ENCODE data around the gene TSTD2. TPM values are rescaled to one million over a fixed set of nuclear protein-coding genes. Genes with fewer than 3 reads are reported as not detected.

TSTD2 gene
- polyA plus RNA-seq, 1 of the 3 experiments (the other 2 are of a cell fraction) = 11.5 TPM

DNA sequence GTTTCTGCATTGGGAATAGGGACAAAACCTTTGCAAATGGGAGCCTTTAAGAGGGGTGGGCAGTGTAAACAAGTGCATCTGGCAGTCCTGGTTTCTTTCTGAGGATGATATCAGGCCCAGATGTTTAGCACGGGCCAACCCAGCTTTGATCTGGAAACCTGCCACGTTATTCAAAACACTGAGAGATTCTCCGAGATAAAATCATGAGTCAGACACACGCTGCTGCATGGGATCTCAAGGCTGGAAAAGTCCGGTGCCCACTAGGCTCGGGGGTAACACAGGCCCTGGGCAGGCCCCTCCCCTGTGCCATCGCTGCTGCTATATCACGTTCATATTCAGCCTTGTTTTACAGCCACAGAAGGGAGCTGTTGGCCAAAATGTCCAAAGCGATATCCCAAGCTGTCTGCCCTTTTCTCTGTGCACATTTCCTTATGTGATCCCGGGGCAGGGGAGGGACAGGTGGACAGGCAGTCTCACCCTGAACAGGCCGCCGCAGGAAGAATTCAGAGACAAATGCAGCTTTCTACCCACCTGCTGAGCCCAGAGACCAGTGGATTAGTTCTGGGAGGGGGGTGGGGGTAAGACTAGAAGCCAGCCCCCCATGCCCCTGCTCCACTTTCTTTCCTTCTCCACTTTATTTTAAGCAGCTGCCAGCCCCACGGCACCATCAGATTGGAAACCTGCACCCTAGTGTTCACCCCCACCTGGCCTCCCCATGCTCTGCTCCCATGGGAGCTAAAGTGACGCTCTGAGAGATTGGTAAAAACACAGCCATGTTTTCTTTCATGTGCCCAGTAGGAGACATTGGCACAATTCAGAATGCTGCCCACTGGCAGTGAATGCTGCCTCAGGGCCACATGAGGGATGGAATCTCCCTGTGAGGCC, 68.6 kb downstream of the TSTD2 start (continued):
- TF ChIP-seq RXRA (IDR thresholded peaks at IDR 0.05; ENCODE audit: borderline replicate concordance, low read depth) (no peak), RFX5 (IDR thresholded peaks at IDR 0.05; ENCODE audit: low read length) (no peak), RAD21 (IDR thresholded peaks at IDR 0.05; ENCODE audit: low read length) (peak; percentile 57), FOXM1 (IDR thresholded peaks at IDR 0.05; ENCODE audit: low read depth) (no peak), MXI1 (IDR thresholded peaks at IDR 0.05; ENCODE audit: low read depth, low read length) (peak; percentile 84), NRF1 (IDR thresholded peaks at IDR 0.05; ENCODE audit: low read depth, low read length) (no peak)
- TF ChIP-seq, protein P1, sequence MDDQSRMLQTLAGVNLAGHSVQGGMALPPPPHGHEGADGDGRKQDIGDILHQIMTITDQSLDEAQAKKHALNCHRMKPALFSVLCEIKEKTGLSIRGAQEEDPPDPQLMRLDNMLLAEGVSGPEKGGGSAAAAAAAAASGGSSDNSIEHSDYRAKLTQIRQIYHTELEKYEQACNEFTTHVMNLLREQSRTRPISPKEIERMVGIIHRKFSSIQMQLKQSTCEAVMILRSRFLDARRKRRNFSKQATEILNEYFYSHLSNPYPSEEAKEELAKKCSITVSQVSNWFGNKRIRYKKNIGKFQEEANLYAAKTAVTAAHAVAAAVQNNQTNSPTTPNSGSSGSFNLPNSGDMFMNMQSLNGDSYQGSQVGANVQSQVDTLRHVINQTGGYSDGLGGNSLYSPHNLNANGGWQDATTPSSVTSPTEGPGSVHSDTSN (IDR thresholded peaks at IDR 0.05) = peak; percentile 54
- TF ChIP-seq, protein P2, sequence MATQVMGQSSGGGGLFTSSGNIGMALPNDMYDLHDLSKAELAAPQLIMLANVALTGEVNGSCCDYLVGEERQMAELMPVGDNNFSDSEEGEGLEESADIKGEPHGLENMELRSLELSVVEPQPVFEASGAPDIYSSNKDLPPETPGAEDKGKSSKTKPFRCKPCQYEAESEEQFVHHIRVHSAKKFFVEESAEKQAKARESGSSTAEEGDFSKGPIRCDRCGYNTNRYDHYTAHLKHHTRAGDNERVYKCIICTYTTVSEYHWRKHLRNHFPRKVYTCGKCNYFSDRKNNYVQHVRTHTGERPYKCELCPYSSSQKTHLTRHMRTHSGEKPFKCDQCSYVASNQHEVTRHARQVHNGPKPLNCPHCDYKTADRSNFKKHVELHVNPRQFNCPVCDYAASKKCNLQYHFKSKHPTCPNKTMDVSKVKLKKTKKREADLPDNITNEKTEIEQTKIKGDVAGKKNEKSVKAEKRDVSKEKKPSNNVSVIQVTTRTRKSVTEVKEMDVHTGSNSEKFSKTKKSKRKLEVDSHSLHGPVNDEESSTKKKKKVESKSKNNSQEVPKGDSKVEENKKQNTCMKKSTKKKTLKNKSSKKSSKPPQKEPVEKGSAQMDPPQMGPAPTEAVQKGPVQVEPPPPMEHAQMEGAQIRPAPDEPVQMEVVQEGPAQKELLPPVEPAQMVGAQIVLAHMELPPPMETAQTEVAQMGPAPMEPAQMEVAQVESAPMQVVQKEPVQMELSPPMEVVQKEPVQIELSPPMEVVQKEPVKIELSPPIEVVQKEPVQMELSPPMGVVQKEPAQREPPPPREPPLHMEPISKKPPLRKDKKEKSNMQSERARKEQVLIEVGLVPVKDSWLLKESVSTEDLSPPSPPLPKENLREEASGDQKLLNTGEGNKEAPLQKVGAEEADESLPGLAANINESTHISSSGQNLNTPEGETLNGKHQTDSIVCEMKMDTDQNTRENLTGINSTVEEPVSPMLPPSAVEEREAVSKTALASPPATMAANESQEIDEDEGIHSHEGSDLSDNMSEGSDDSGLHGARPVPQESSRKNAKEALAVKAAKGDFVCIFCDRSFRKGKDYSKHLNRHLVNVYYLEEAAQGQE (IDR thresholded peaks at IDR 0.05; ENCODE audit: low read depth, low read length) = no peak

DNA sequence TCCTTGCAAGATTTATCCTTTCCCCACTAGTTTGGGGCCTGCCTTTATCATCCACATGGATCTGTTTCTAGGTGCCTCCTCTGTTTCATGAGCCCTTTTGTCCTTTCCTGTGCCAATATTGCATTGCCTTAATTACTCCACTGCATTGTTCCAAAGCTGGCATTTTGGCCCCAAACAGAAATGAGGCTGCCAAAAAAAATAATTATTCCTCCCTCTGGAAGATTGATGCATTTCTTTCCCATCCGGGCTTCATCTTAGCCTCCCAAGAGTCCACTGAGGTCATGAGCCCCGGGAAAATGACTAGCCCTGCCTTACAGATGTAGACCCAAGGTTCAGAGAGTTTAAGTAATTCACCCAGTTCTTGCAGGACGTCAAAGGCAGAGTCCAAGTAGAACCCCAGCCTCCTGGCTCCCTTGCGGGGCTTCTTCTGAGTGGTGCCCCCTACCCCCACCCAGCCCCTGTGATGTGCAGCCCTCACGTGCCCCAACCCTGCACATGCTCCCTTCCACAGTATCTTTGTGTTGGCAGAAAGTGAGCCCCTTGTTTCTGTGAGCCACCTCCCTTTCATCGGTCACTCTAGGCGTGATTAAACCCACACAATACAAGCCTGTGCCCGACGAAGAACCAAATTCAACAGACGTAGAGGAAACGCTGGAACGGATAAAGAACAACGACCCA, 69.6 kb downstream of the TSTD2 start:
- no peaks in the 10 kb centered on the region for H4K20me1 ChIP-seq (ENCODE audit: insufficient read depth)
- H3K4me1 ChIP-seq (ENCODE audit: control insufficient read depth in 1 of 2, insufficient read depth in 2 of 2, low read depth in 1 of 2, low read length in 1 of 2) = peaks cover 0 to 82% of the 10 kb centered on the region in 2 experiments; a peak in 2 of 4 replicates
- no peaks in the 10 kb centered on the region for H3K27me3 ChIP-seq (ENCODE audit: insufficient read depth)
- TF ChIP-seq EP300 (IDR thresholded peaks at IDR 0.05; ENCODE audit: borderline replicate concordance in 1 of 2, low read depth in 1 of 2, low read length in 1 of 2) (peak in 1 of 2 experiments; percentile 55; a peak in 2 of 4 replicates), GABPA (IDR thresholded peaks at IDR 0.05; ENCODE audit: low read depth) (no peak), MXI1 (IDR thresholded peaks at IDR 0.05; ENCODE audit: low read depth, low read length) (peak; percentile 41; the same call in 1 of the 2 replicates), TAF1 (IDR thresholded peaks at IDR 0.05; ENCODE audit: borderline replicate concordance, low read depth, low read length) (no peak), RCOR1 (IDR thresholded peaks at IDR 0.05; ENCODE audit: low read length) (peak; percentile 45; the same call in 1 of the 2 replicates), GATA2 (CRISPR knock-in tag; IDR thresholded peaks at IDR 0.05) (peak; percentile 13; the same call in 1 of the 2 replicates), TCF12 (IDR thresholded peaks at IDR 0.05) (peak; percentile 21; the same call in 1 of the 2 replicates)
- POLR2A ChIA-PET = interaction anchor here (0.6 to 2.2 kb wide), 3 partner anchors 28 to 61 kb away, joined by 3 to 27 read pairs (median 3); partner anchors contain the start of gene TMOD1
- no peaks in the 10 kb centered on the region for H3K36me3 ChIP-seq (replicated peaks in 1 of 2; ENCODE audit: control insufficient read depth in 1 of 2, insufficient read depth in 2 of 2, low read length in 1 of 2)
- no peaks in the 10 kb centered on the region for H3K79me2 ChIP-seq (ENCODE audit: insufficient read depth)
- DNase-seq = no peak
- peak overlapping the region; percentile 49 for H3K4me2 ChIP-seq
- H3K9ac ChIP-seq = no peak overlapping the region
- no peaks in the 10 kb centered on the region for H3K9me3 ChIP-seq
- H3K4me3 ChIP-seq (ENCODE audit: low read depth in 2 of 2, low read length in 1 of 2) = no peak overlapping the region; a peak in 1 of 4 replicates
- H2AFZ ChIP-seq (ENCODE audit: low read depth) = no peak overlapping the region
- CTCF ChIA-PET = interaction anchor here (0.8 to 9.2 kb wide), 11 partner anchors 10 to 95 kb away, joined by 3 to 101 read pairs (median 7); partner anchors contain the start of gene TMOD1
- H3F3A ChIP-seq (replicated peaks; ENCODE audit: insufficient read depth) = no peaks in the 10 kb centered on the region
- no peaks in the 10 kb centered on the region for H3K9me2 ChIP-seq
- WGBS (ENCODE audit: low lambda C conversion rate) = 46% methylated on average over 13 of the region's 13 CpGs
- H3K27ac ChIP-seq (ENCODE audit: low read depth in 2 of 2, low read length in 1 of 2) = peak overlapping the region in 1 of 2 experiments; percentile 98; a peak in 2 of 4 replicates

Measured in SK-N-SH (cell line).